WERI-Rb-1 (cell line): ENCODE results near the gene SMC5.
"Not testable (repeated sequence)": the region's sequence is repeated elsewhere in the genome, so short reads cannot be mapped to it uniquely, and the experiment has no call there.

Experiments
- DNase-seq: peaks from one replicate; pipeline ENCODE4 v3.0.0-alpha.2; 2020
- H3K27ac ChIP-seq: fragments of 250-450 bp; sonication (Bioruptor Pico); 2 replicates; pipeline ENCODE4 v1.5.1; 2020; ENCODE audit warnings: mild to moderate bottlenecking, moderate library complexity
- H3K27me3 ChIP-seq: fragments of 250-450 bp; sonication (Bioruptor Pico); 2 replicates; pipeline ENCODE4 v1.5.1; 2021; ENCODE audit warnings: mild to moderate bottlenecking, low read depth, moderate library complexity; ENCODE audit not compliant: insufficient read depth, severe bottlenecking
- H3K36me3 ChIP-seq: fragments of 250-450 bp; sonication (Bioruptor Pico); 2 replicates; pipeline ENCODE4 v1.5.1; 2020; ENCODE audit warnings: mild to moderate bottlenecking, moderate library complexity
- H3K4me3 ChIP-seq: 2 replicates; pipeline ENCODE4 v1.5.1; 2011; ENCODE audit warnings: low read depth, mild to moderate bottlenecking, control low read depth, low read length
- H3K9me3 ChIP-seq: fragments of 250-450 bp; sonication (Bioruptor Pico); 2 replicates; pipeline ENCODE4 v1.5.1; 2021; ENCODE audit warnings: mild to moderate bottlenecking, moderate library complexity; ENCODE audit not compliant: severe bottlenecking
- CTCF ChIP-seq: IDR thresholded peaks from 2 replicates; pipeline ENCODE4 v1.5.1; 2011; ENCODE audit warnings: low read depth, mild to moderate bottlenecking, control low read depth, inconsistent platforms, low read length

Gene SMC5

GRCh38 chr9:70395652-70396051 is 136.9 kb downstream of the SMC5 start:
- Histone ChIP-seq H3K27ac (no peak overlapping the region), H3K36me3 (no peaks in the 10 kb centered on the region), H3K9me3 (no peaks in the 10 kb centered on the region), H3K4me3 (no peak overlapping the region), H3K27me3 (no peaks in the 10 kb centered on the region)
- no peak for TF ChIP-seq CTCF
- DNase-seq = no peak

- Histone ChIP-seq H3K27ac (no peak overlapping the region), H3K9me3 (no peaks in the 10 kb centered on the region), H3K4me3 (no peak overlapping the region), H3K36me3 (no peaks in the 10 kb centered on the region), H3K27me3 (no peaks in the 10 kb centered on the region)
- no peak for TF ChIP-seq CTCF
- DNase-seq = no peak
Measured at GRCh38 chr9:70398145-70398556, 139.4 kb downstream of the SMC5 start.

GRCh38 chr9:70399141-70399540 is 140.4 kb downstream of the SMC5 start:
- H3K27me3 ChIP-seq = no peaks in the 10 kb centered on the region
- H3K36me3 ChIP-seq = no peaks in the 10 kb centered on the region
- no peak overlapping the region for H3K4me3 ChIP-seq
- no peak overlapping the region for H3K27ac ChIP-seq
- H3K9me3 ChIP-seq = no peaks in the 10 kb centered on the region
- TF ChIP-seq CTCF = no peak
- DNase-seq = no peak

GRCh38 chr9:70400107-70400892 is 141.5 kb downstream of the SMC5 start:
- DNase-seq = no peak
- no peaks in the 10 kb centered on the region for H3K36me3 ChIP-seq
- H3K27me3 ChIP-seq = no peaks in the 10 kb centered on the region
- no peaks in the 10 kb centered on the region for H3K9me3 ChIP-seq
- TF ChIP-seq CTCF = no peak
- no peak overlapping the region for H3K27ac ChIP-seq
- H3K4me3 ChIP-seq = no peak overlapping the region

GRCh38 chr9:70401241-70401640 is 142.5 kb downstream of the SMC5 start:
- not testable (repeated sequence) for H3K4me3 ChIP-seq, H3K36me3 ChIP-seq, H3K27me3 ChIP-seq

GRCh38 chr9:70402213-70402612 is 143.4 kb downstream of the SMC5 start:
- TF ChIP-seq CTCF = no peak
- no peaks in the 10 kb centered on the region for H3K36me3 ChIP-seq
- DNase-seq = no peak
- H3K27ac ChIP-seq = no peak overlapping the region
- no peaks in the 10 kb centered on the region for H3K27me3 ChIP-seq
- H3K4me3 ChIP-seq = no peak overlapping the region
- no peaks in the 10 kb centered on the region for H3K9me3 ChIP-seq

More at GRCh38 chr9:70401241-70401640, 142.5 kb downstream of the SMC5 start:
- DNase-seq, H3K27ac ChIP-seq, H3K9me3 ChIP-seq: not testable (repeated sequence)
